Spleen (tissue), 11 donors: ENCODE results near the gene C1orf35. TPM values are rescaled to one million over a fixed set of nuclear protein-coding genes. Genes with fewer than 3 reads are reported as not detected.

Experiments used
- DNase-seq: peaks from one replicate; pipeline ENCODE4 v3.0.0-alpha.2; 2020
- H3K27ac ChIP-seq, 8 donors: fragments of 200-600 bp; sonication (generic) in 7 of 8; 1 replicate in 4 of 8; 2 replicates in 4 of 8; pipeline versions ENCODE4 v1.5.0 to v1.8.0; 2016 to 2021; ENCODE audit warnings: inconsistent platforms in 4 of 8, mild to moderate bottlenecking in 4 of 8, moderate library complexity in 1 of 8
- H3K27me3 ChIP-seq, 7 donors: fragments of 200-600 bp; sonication (generic) in 6 of 7; replicated peaks in 1 of 7; 1 replicate in 4 of 7; 2 replicates in 3 of 7; pipeline versions ENCODE4 v1.5.0 to v1.8.0; 2016 to 2021; ENCODE audit warnings: inconsistent platforms in 3 of 7, mild to moderate bottlenecking in 1 of 7
- H3K36me3 ChIP-seq, 6 donors: fragments of 200-600 bp; sonication (generic) in 5 of 6; 1 replicate in 4 of 6; 2 replicates in 2 of 6; pipeline versions ENCODE4 v1.5.0 to v1.8.0; 2016 to 2021; ENCODE audit warnings: inconsistent platforms in 2 of 6
- H3K4me1 ChIP-seq, 6 donors: fragments of 200-600 bp; sonication (generic) in 5 of 6; 1 replicate in 3 of 6; 2 replicates in 3 of 6; pipeline versions ENCODE4 v1.5.0 to v1.8.0; 2016 to 2021; ENCODE audit warnings: inconsistent platforms in 3 of 6
- H3K4me3 ChIP-seq, 8 donors: fragments of 200-600 bp; sonication (generic) in 7 of 8; 1 replicate in 4 of 8; 2 replicates in 4 of 8; pipeline versions ENCODE4 v1.5.0 to v1.8.0; 2016 to 2021; ENCODE audit warnings: inconsistent platforms in 4 of 8, mild to moderate bottlenecking in 4 of 8, moderate library complexity in 2 of 8
- H3K9me3 ChIP-seq, 8 donors: fragments of 200-600 bp; sonication (generic) in 7 of 8; 1 replicate in 4 of 8; 2 replicates in 4 of 8; pipeline versions ENCODE4 v1.5.0 to v1.8.0; 2016 to 2021; ENCODE audit warnings: inconsistent platforms in 4 of 8
- CTCF ChIP-seq, 11 experiments: fragments of 200-600 bp in 7 of 11; fragments of 450-650 bp in 4 of 11; sonication (generic) in 4 of 11; IDR thresholded peaks in 8 of 11; conservative IDR thresholded peaks in 3 of 11; 1 replicate in 7 of 11; 2 replicates in 4 of 11; pipeline versions ENCODE4 v1.4.0 to v1.8.0; 2016 to 2021; ENCODE audit warnings: antibody characterized with exemption in 11 of 11, inconsistent platforms in 4 of 11, mild to moderate bottlenecking in 1 of 11
- POLR2A ChIP-seq, 3 donors: fragments of 450-650 bp; IDR thresholded peaks; one replicate each; pipeline ENCODE4 v1.5.1; 2017; ENCODE audit warnings: antibody characterized with exemption in 3 of 3, mild to moderate bottlenecking in 1 of 3
- POLR2AphosphoS5 ChIP-seq, 3 donors: sonication (generic); formaldehyde crosslinking; IDR thresholded peaks; one replicate each; pipeline ENCODE4 v1.5.1; 2017; ENCODE audit warnings: antibody characterized with exemption in 3 of 3
- WGBS, 5 donors: extraction: QIAGEN DNeasy Blood & Tissue Kit in 3 of 5; methylation state at CpG; one replicate each; pipeline versions ENCODE4 v1.1.5 to v1.1.7; 2013 to 2018; 5-methylcytosine and 5-hydroxymethylcytosine counted together
- intact Hi-C: fragments of 100-400 bp; cut with DNase I; formaldehyde crosslinking; loops from one replicate; pipeline ENCODE4 v1.15.0; 2023; ENCODE audit warnings: low total_unique reads
- polyA plus RNA-seq, 3 donors: library from polyadenylated mRNA; stranded (reverse); fragments of 200-250 nt; gene quantifications; one replicate each; pipeline ENCODE4 v1.2.1, GENCODE V29; 2013
- total RNA-seq, 7 donors: library from RNA; depleted of rRNA in 3 of 7; stranded (reverse); fragments of >200 nt in 3 of 7; fragmentation: NEBNext Ultra II Directional in 4 of 7; extraction: Animal tissue kit (Norgen Biotek cat#: 25700) in 4 of 7; gene quantifications; one replicate each; pipeline versions ENCODE4 v1.1.0 to v1.2.1, GENCODE V29; 2016 to 2021
- donor health status: healthy with polysubstance abuse.
- donor health status: DM: no; HTN: no; CAD: no; lungs with moderate emphysema.
- donor health status: DM: no; HTN: no; CAD: no.
- donor health status: Bipolar disorder and iron deficiency.
- donor health status: healthy.
- donor health status: DM: no; HTN: no; CAD: no.
- donor health status: DM: yes; HTN: yes; CAD: no.

The C1orf35 gene
- total and polyA plus RNA-seq, 10 donors = 7.3 to 23.4 (median 12.5) TPM

GRCh38 chr1:228075801-228076271 lies 27.3 kb downstream of the C1orf35 start:
- Histone ChIP-seq H3K27ac (no peak overlapping the region), H3K9me3 (no peaks in the 10 kb centered on the region), H3K4me1 (peaks cover 0 to 38% (median 15%) of the 10 kb centered on the region in 6 donors), H3K36me3 (no peaks in the 10 kb centered on the region), H3K4me3 (no peak overlapping the region), H3K27me3 (peaks cover 0 to 5% (median 0%) of the 10 kb centered on the region in 7 donors)
- no peak for DNase-seq
- TF ChIP-seq POLR2A (IDR thresholded peaks at IDR 0.05) (no peak), CTCF (IDR thresholded peaks at IDR 0.05 in 8 of 11, conservative IDR thresholded peaks at IDR 0.05 in 3 of 11) (no peak), POLR2AphosphoS5 (IDR thresholded peaks at IDR 0.05) (no peak)
- WGBS, 5 donors = 84 to 93% (median 87%) methylated on average over 8 to 9 of the region's 9 CpGs
- intact Hi-C loops = no loop called here

- Histone ChIP-seq H3K4me3 (no peak overlapping the region), H3K4me1 (peaks cover 0 to 31% (median 10%) of the 10 kb centered on the region in 6 donors), H3K9me3 (no peaks in the 10 kb centered on the region), H3K27me3 (peaks cover 0 to 8% (median 0%) of the 10 kb centered on the region in 7 donors), H3K36me3 (no peaks in the 10 kb centered on the region), H3K27ac (no peak overlapping the region)
- peak; percentile 72 for DNase-seq
- intact Hi-C loops = no loop called here
- WGBS, 5 donors = 39 to 61% (median 51%) methylated on average over 13 to 18 of the region's 18 CpGs
- TF ChIP-seq POLR2AphosphoS5 (IDR thresholded peaks at IDR 0.05) (peak in 1 of 3 donors; percentile 32), POLR2A (IDR thresholded peaks at IDR 0.05) (no peak)
Measured at GRCh38 chr1:228074954-228075730, 28.0 kb downstream of the C1orf35 start.

GRCh38 chr1:228073857-228074545 lies 29.1 kb downstream of the C1orf35 start:
- peak; percentile 74 for DNase-seq
- Histone ChIP-seq H3K27me3 (peaks cover 0 to 14% (median 0%) of the 10 kb centered on the region in 7 donors), H3K36me3 (no peaks in the 10 kb centered on the region), H3K9me3 (no peaks in the 10 kb centered on the region), H3K27ac (no peak overlapping the region), H3K4me1 (peaks cover 0 to 20% (median 7%) of the 10 kb centered on the region in 6 donors), H3K4me3 (no peak overlapping the region)
- no peak for TF ChIP-seq POLR2A (IDR thresholded peaks at IDR 0.05)
- TF ChIP-seq POLR2AphosphoS5 (IDR thresholded peaks at IDR 0.05) = no peak
- TF ChIP-seq CTCF (IDR thresholded peaks at IDR 0.05 in 8 of 11, conservative IDR thresholded peaks at IDR 0.05 in 3 of 11) = no peak
- intact Hi-C loops = no loop called here
- WGBS, 5 donors = 48 to 58% (median 55%) methylated on average over 15 to 16 of the region's 16 CpGs

GRCh38 chr1:228073061-228073856 lies 29.9 kb downstream of the C1orf35 start:
- intact Hi-C loops = no loop called here

More at GRCh38 chr1:228073061-228073856, 29.9 kb downstream of the C1orf35 start:
- Histone ChIP-seq H3K27me3 (peaks cover 0 to 22% (median 0%) of the 10 kb centered on the region in 7 donors), H3K27ac (no peak overlapping the region), H3K36me3 (no peaks in the 10 kb centered on the region), H3K4me3 (no peak overlapping the region), H3K9me3 (no peaks in the 10 kb centered on the region), H3K4me1 (peaks cover 0 to 13% (median 3%) of the 10 kb centered on the region in 6 donors)
- DNase-seq = peak; percentile 71
- TF ChIP-seq CTCF (IDR thresholded peaks at IDR 0.05 in 8 of 11, conservative IDR thresholded peaks at IDR 0.05 in 3 of 11) = no peak
- peak in 1 of 3 donors; percentile 16 for TF ChIP-seq POLR2AphosphoS5 (IDR thresholded peaks at IDR 0.05)
- WGBS, 5 donors = 67 to 77% (median 70%) methylated on average over 19 to 23 of the region's 23 CpGs
